Tibial nerve (tissue), 4 donors: ENCODE data around the gene CAPN15. TPM values are rescaled to one million over a fixed set of nuclear protein-coding genes. Genes with fewer than 3 reads are reported as not detected.

Experiments used
- DNase-seq, 2 donors: peaks; one replicate each; pipeline ENCODE4 v3.0.0-alpha.2; 2019; ENCODE audit warnings: low spot score in 2 of 2
- H3K27ac ChIP-seq, 4 donors: fragments of 200-600 bp; sonication (generic) in 3 of 4; one replicate each; pipeline ENCODE4 v1.5.1; 2017 to 2019; ENCODE audit warnings: mild to moderate bottlenecking in 1 of 4
- H3K27me3 ChIP-seq, 2 donors: fragments of 200-600 bp; sonication (generic) in 1 of 2; one replicate each; pipeline versions ENCODE4 v1.5.1 to v1.6.0; 2017 to 2019
- H3K36me3 ChIP-seq, 3 donors: fragments of 200-600 bp; sonication (generic); one replicate each; pipeline ENCODE4 v1.5.1; 2018 to 2019
- H3K4me1 ChIP-seq, 4 donors: fragments of 200-600 bp; sonication (generic) in 3 of 4; one replicate each; pipeline ENCODE4 v1.5.1; 2017 to 2019
- H3K4me3 ChIP-seq, 4 donors: fragments of 200-600 bp; sonication (generic) in 3 of 4; one replicate each; pipeline ENCODE4 v1.5.1; 2017 to 2019; ENCODE audit warnings: mild to moderate bottlenecking in 1 of 4, moderate library complexity in 1 of 4
- H3K9me3 ChIP-seq, 4 donors: fragments of 200-600 bp; sonication (generic) in 3 of 4; one replicate each; pipeline ENCODE4 v1.5.1; 2017 to 2019
- CTCF ChIP-seq, 5 experiments: fragments of 200-600 bp in 3 of 5; fragments of 450-650 bp in 2 of 5; sonication (generic) in 3 of 5; IDR thresholded peaks; one replicate each; pipeline ENCODE4 v1.5.1; 2016 to 2019; ENCODE audit warnings: antibody characterized with exemption in 5 of 5, mild to moderate bottlenecking in 3 of 5, moderate library complexity in 2 of 5
- EP300 ChIP-seq, 2 donors: sonication (generic); formaldehyde crosslinking; IDR thresholded peaks; one replicate each; pipeline ENCODE4 v1.6.1; 2017; ENCODE audit warnings: antibody characterized with exemption in 2 of 2, mild to moderate bottlenecking in 1 of 2
- POLR2A ChIP-seq, 2 donors: fragments of 450-650 bp; IDR thresholded peaks; one replicate each; pipeline ENCODE4 v1.6.1; 2017; ENCODE audit warnings: antibody characterized with exemption in 2 of 2, mild to moderate bottlenecking in 2 of 2, moderate library complexity in 2 of 2
- WGBS, 2 donors: methylation state at CpG; one replicate each; pipeline ENCODE4 v1.1.5; 2018; 5-methylcytosine and 5-hydroxymethylcytosine counted together
- total RNA-seq, 4 donors: library from RNA; depleted of rRNA; stranded (reverse); fragments of >200 nt; gene quantifications; one replicate each; pipeline ENCODE4 v1.1.0, GENCODE V29; 2016

Gene CAPN15
- total RNA-seq, 4 donors from 2014 or later = 19.0 to 91.5 (median 52.5) TPM

- Histone ChIP-seq H3K9me3 (no peaks in the 10 kb centered on the region), H3K4me1 (peaks cover 0 to 7% (median 0%) of the 10 kb centered on the region in 4 donors), H3K27ac (no peak overlapping the region), H3K4me3 (no peak overlapping the region), H3K36me3 (peaks cover 0 to 81% (median 2%) of the 10 kb centered on the region in 3 donors), H3K27me3 (no peaks in the 10 kb centered on the region)
- 73 to 82% methylated on average over 9 of the region's 10 CpGs for WGBS, 2 donors
- DNase-seq = no peak
- TF ChIP-seq EP300 (IDR thresholded peaks at IDR 0.05) (no peak), CTCF (IDR thresholded peaks at IDR 0.05) (no peak)
Measured at GRCh38 chr16:513950-514349, 13.6 kb upstream of the CAPN15 start.

GRCh38 chr16:515175-515938 is 12.2 kb upstream of the CAPN15 start:
- no peak for TF ChIP-seq EP300 (IDR thresholded peaks at IDR 0.05)
- TF ChIP-seq CTCF (IDR thresholded peaks at IDR 0.05) = no peak
- TF ChIP-seq POLR2A (IDR thresholded peaks at IDR 0.05) = no peak
- no peaks in the 10 kb centered on the region for H3K27me3 ChIP-seq
- 91 to 93% methylated on average over 36 to 45 of the region's 45 CpGs for WGBS, 2 donors
- no peaks in the 10 kb centered on the region for H3K9me3 ChIP-seq
- no peaks in the 10 kb centered on the region for H3K4me1 ChIP-seq
- H3K27ac ChIP-seq = no peak overlapping the region
- H3K4me3 ChIP-seq = no peak overlapping the region
- no peak for DNase-seq
- H3K36me3 ChIP-seq = peaks cover 0 to 83% (median 2%) of the 10 kb centered on the region in 3 donors

- no peak for DNase-seq
- Histone ChIP-seq H3K36me3 (peaks cover 0 to 83% (median 2%) of the 10 kb centered on the region in 3 donors), H3K9me3 (no peaks in the 10 kb centered on the region), H3K27me3 (no peaks in the 10 kb centered on the region), H3K4me1 (no peaks in the 10 kb centered on the region), H3K27ac (no peak overlapping the region), H3K4me3 (no peak overlapping the region)
- no peak for TF ChIP-seq EP300 (IDR thresholded peaks at IDR 0.05)
- no peak for TF ChIP-seq CTCF (IDR thresholded peaks at IDR 0.05)
- TF ChIP-seq POLR2A (IDR thresholded peaks at IDR 0.05) = no peak
- 96 to 97% methylated on average over 8 to 11 of the region's 11 CpGs for WGBS, 2 donors
Measured at GRCh38 chr16:515939-516226, 11.6 kb upstream of the CAPN15 start.

- Histone ChIP-seq H3K36me3 (peaks cover 0 to 87% (median under 1%) of the 10 kb centered on the region in 3 donors), H3K27me3 (no peaks in the 10 kb centered on the region), H3K4me1 (no peaks in the 10 kb centered on the region), H3K27ac (no peak overlapping the region), H3K9me3 (no peaks in the 10 kb centered on the region), H3K4me3 (no peak overlapping the region)
- TF ChIP-seq EP300 (IDR thresholded peaks at IDR 0.05) (no peak), CTCF (IDR thresholded peaks at IDR 0.05) (no peak), POLR2A (IDR thresholded peaks at IDR 0.05) (no peak)
- WGBS, 2 donors = 93 to 96% methylated on average over 8 of the region's 8 CpGs
- no peak for DNase-seq
Measured at GRCh38 chr16:516301-516700, 11.2 kb upstream of the CAPN15 start.

- TF ChIP-seq POLR2A (IDR thresholded peaks at IDR 0.05) (no peak), CTCF (IDR thresholded peaks at IDR 0.05) (no peak), EP300 (IDR thresholded peaks at IDR 0.05) (no peak)
- H3K4me3 ChIP-seq = no peak overlapping the region
- no peak for DNase-seq
- H3K27me3 ChIP-seq = no peaks in the 10 kb centered on the region
- H3K27ac ChIP-seq = no peak overlapping the region
- 68 to 84% methylated on average over 2 to 9 of the region's 9 CpGs for WGBS, 2 donors
- no peaks in the 10 kb centered on the region for H3K4me1 ChIP-seq
- H3K36me3 ChIP-seq = peaks cover 0 to 79% (median 0%) of the 10 kb centered on the region in 3 donors
- H3K9me3 ChIP-seq = no peaks in the 10 kb centered on the region
Measured at GRCh38 chr16:518858-519257, 8.7 kb upstream of the CAPN15 start.
